Endometrial microvascular endothelial cells (primary cell): ENCODE measurements around the gene RARA. TPM values are rescaled to one million over a fixed set of nuclear protein-coding genes. Genes with fewer than 3 reads are reported as not detected.

Experiments
- in situ Hi-C: cut with HindIII; loops from 2 replicates; pipeline ENCODE4 v1.10.0; 2017; ENCODE audit warnings: low sequenced_read_pairs, low pct_unique_long_range_greater_than_20kb; ENCODE audit errors: inconsistent ontology term
- total RNA-seq: library from RNA; depleted of rRNA; stranded (reverse); fragments of >200 nt; gene quantifications from one replicate; pipeline ENCODE4 v1.2.3, GENCODE V29; 2015; ENCODE audit errors: inconsistent ontology term

RARA gene
- total RNA-seq, 1 donor from 2014 or later, result 32.1 TPM

GRCh38 chr17:40338941-40339649, 30.1 kb downstream of the RARA start:
- in situ Hi-C loops, result no loop called here

- in situ Hi-C loops, result no loop called here
These were observed 31.3 kb downstream of the RARA start for GRCh38 chr17:40340327-40340726.

GRCh38 chr17:40340880-40341807, 32.2 kb downstream of the RARA start:
- in situ Hi-C loops, result no loop called here

- in situ Hi-C loops, result no loop called here
These were observed 33.0 kb downstream of the RARA start for GRCh38 chr17:40341808-40342503.

- in situ Hi-C loops, result no loop called here
These were observed 33.7 kb downstream of the RARA start for GRCh38 chr17:40342504-40343218.

GRCh38 chr17:40343219-40344119, 34.5 kb downstream of the RARA start:
- in situ Hi-C loops, result no loop called here

- in situ Hi-C loops, result no loop called here
These were observed 35.6 kb downstream of the RARA start for GRCh38 chr17:40344421-40345160.

- in situ Hi-C loops, result no loop called here
These were observed 36.4 kb downstream of the RARA start for GRCh38 chr17:40345161-40345993.

GRCh38 chr17:40345994-40346764, 37.2 kb downstream of the RARA start:
- in situ Hi-C loops, result no loop called here

GRCh38 chr17:40346765-40347158, 37.8 kb downstream of the RARA start:
- in situ Hi-C loops, result no loop called here

GRCh38 chr17:40347319-40348135, 38.5 kb downstream of the RARA start:
- in situ Hi-C loops, result no loop called here

- in situ Hi-C loops, result no loop called here
These were observed 39.1 kb downstream of the RARA start for GRCh38 chr17:40348136-40348504.

GRCh38 chr17:40348562-40349476, 39.8 kb downstream of the RARA start:
- in situ Hi-C loops, result no loop called here

GRCh38 chr17:40349477-40349894, 40.5 kb downstream of the RARA start:
- in situ Hi-C loops, result no loop called here
